ENCODE measurements around the gene OXNAD1. TPM values are rescaled to one million over a fixed set of nuclear protein-coding genes. Genes with fewer than 3 reads are reported as not detected.

The OXNAD1 gene
- total RNA-seq, 1 donor from 2014 or later = 18.8 TPM

GRCh38 chr3:16289144-16289889 lies 24.3 kb downstream of the OXNAD1 start:
- H3K4me3 ChIP-seq (ENCODE audit: low read depth, low read length) = no peak overlapping the region
- DNase-seq (ENCODE audit: low read depth) = no peak
- TF ChIP-seq, protein P1, sequence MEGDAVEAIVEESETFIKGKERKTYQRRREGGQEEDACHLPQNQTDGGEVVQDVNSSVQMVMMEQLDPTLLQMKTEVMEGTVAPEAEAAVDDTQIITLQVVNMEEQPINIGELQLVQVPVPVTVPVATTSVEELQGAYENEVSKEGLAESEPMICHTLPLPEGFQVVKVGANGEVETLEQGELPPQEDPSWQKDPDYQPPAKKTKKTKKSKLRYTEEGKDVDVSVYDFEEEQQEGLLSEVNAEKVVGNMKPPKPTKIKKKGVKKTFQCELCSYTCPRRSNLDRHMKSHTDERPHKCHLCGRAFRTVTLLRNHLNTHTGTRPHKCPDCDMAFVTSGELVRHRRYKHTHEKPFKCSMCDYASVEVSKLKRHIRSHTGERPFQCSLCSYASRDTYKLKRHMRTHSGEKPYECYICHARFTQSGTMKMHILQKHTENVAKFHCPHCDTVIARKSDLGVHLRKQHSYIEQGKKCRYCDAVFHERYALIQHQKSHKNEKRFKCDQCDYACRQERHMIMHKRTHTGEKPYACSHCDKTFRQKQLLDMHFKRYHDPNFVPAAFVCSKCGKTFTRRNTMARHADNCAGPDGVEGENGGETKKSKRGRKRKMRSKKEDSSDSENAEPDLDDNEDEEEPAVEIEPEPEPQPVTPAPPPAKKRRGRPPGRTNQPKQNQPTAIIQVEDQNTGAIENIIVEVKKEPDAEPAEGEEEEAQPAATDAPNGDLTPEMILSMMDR (IDR thresholded peaks at IDR 0.05; ENCODE audit: insufficient read depth, low read length, poor library complexity, severe bottlenecking) = no peak
- H3K27me3 ChIP-seq (ENCODE audit: control insufficient read depth, insufficient read depth, low read length) = no peaks in the 10 kb centered on the region
- H3K36me3 ChIP-seq (ENCODE audit: control insufficient read depth, insufficient read depth, low read length) = no peaks in the 10 kb centered on the region

GRCh38 chr3:16290007-16290826 lies 25.2 kb downstream of the OXNAD1 start:
- TF ChIP-seq, protein P1 (IDR thresholded peaks at IDR 0.05; ENCODE audit: insufficient read depth, low read length, poor library complexity, severe bottlenecking) = peak; percentile 76
- Histone ChIP-seq H3K4me3 (ENCODE audit: low read depth, low read length) (no peak overlapping the region), H3K27me3 (ENCODE audit: control insufficient read depth, insufficient read depth, low read length) (no peaks in the 10 kb centered on the region), H3K36me3 (ENCODE audit: control insufficient read depth, insufficient read depth, low read length) (no peaks in the 10 kb centered on the region)
- no peak for DNase-seq (ENCODE audit: low read depth)

- no peaks in the 10 kb centered on the region for H3K27me3 ChIP-seq (ENCODE audit: control insufficient read depth, insufficient read depth, low read length)
- no peak for DNase-seq (ENCODE audit: low read depth)
- H3K4me3 ChIP-seq (ENCODE audit: low read depth, low read length) = no peak overlapping the region
- TF ChIP-seq, protein P1 (IDR thresholded peaks at IDR 0.05; ENCODE audit: insufficient read depth, low read length, poor library complexity, severe bottlenecking) = no peak
- H3K36me3 ChIP-seq (ENCODE audit: control insufficient read depth, insufficient read depth, low read length) = no peaks in the 10 kb centered on the region
Observed at GRCh38 chr3:16290827-16291196, 25.8 kb downstream of the OXNAD1 start.

DNA sequence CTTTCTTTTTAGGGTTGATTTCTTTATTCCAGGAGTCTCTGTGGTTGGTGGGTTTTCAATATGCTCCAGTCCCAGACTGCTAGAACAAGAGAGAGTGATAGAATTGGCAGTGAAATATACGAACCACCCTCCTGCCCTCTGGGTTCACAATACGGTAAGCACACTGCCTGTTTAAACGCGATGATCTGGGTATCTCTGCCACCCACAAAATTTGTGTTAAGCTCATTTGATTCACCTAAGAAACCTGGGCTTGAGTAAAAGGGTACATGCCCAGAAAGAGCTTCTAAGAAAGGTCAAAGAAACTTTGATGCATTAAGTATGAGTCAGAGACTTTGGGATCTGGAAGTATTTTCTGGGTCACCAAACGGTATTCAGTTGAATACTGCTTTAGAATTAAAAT lies 29.8 kb downstream of the OXNAD1 start:
- TF ChIP-seq, protein P1 (IDR thresholded peaks at IDR 0.05; ENCODE audit: insufficient read depth, low read length, poor library complexity, severe bottlenecking) = no peak
- no peaks in the 10 kb centered on the region for H3K27me3 ChIP-seq (ENCODE audit: control insufficient read depth, insufficient read depth, low read length)
- DNase-seq (ENCODE audit: low read depth) = no peak
- no peak overlapping the region for H3K4me3 ChIP-seq (ENCODE audit: low read depth, low read length)
- no peaks in the 10 kb centered on the region for H3K36me3 ChIP-seq (ENCODE audit: control insufficient read depth, insufficient read depth, low read length)

- no peaks in the 10 kb centered on the region for H3K36me3 ChIP-seq (ENCODE audit: control insufficient read depth, insufficient read depth, low read length)
- H3K27me3 ChIP-seq (ENCODE audit: control insufficient read depth, insufficient read depth, low read length) = no peaks in the 10 kb centered on the region
- H3K4me3 ChIP-seq (ENCODE audit: low read depth, low read length) = no peak overlapping the region
- DNase-seq (ENCODE audit: low read depth) = no peak
- TF ChIP-seq, protein P1 (IDR thresholded peaks at IDR 0.05; ENCODE audit: insufficient read depth, low read length, poor library complexity, severe bottlenecking) = no peak
Observed at GRCh38 chr3:16295298-16295890, 30.4 kb downstream of the OXNAD1 start.

All from kidney epithelial cell (primary cell).